GM12873 (cell line): Measurements from ENCODE around the gene PPP1R14C.

ENCODE experiments used
- TF ChIP-seq, protein P1 (sequence below): IDR thresholded peaks from 2 replicates; pipeline ENCODE4 v1.5.1; 2012; ENCODE audit warnings: low read depth, mild to moderate bottlenecking, moderate library complexity, low read length, control low read depth; ENCODE audit not compliant: insufficient read depth; ENCODE audit errors: missing control alignments

The PPP1R14C gene

GRCh38 chr6:150204705-150205472 is 62.0 kb downstream of the PPP1R14C start:
- TF ChIP-seq, protein P1, sequence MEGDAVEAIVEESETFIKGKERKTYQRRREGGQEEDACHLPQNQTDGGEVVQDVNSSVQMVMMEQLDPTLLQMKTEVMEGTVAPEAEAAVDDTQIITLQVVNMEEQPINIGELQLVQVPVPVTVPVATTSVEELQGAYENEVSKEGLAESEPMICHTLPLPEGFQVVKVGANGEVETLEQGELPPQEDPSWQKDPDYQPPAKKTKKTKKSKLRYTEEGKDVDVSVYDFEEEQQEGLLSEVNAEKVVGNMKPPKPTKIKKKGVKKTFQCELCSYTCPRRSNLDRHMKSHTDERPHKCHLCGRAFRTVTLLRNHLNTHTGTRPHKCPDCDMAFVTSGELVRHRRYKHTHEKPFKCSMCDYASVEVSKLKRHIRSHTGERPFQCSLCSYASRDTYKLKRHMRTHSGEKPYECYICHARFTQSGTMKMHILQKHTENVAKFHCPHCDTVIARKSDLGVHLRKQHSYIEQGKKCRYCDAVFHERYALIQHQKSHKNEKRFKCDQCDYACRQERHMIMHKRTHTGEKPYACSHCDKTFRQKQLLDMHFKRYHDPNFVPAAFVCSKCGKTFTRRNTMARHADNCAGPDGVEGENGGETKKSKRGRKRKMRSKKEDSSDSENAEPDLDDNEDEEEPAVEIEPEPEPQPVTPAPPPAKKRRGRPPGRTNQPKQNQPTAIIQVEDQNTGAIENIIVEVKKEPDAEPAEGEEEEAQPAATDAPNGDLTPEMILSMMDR = no peak

GRCh38 chr6:150207931-150208570 is 65.2 kb downstream of the PPP1R14C start:
- TF ChIP-seq, protein P1 = no peak

DNA sequence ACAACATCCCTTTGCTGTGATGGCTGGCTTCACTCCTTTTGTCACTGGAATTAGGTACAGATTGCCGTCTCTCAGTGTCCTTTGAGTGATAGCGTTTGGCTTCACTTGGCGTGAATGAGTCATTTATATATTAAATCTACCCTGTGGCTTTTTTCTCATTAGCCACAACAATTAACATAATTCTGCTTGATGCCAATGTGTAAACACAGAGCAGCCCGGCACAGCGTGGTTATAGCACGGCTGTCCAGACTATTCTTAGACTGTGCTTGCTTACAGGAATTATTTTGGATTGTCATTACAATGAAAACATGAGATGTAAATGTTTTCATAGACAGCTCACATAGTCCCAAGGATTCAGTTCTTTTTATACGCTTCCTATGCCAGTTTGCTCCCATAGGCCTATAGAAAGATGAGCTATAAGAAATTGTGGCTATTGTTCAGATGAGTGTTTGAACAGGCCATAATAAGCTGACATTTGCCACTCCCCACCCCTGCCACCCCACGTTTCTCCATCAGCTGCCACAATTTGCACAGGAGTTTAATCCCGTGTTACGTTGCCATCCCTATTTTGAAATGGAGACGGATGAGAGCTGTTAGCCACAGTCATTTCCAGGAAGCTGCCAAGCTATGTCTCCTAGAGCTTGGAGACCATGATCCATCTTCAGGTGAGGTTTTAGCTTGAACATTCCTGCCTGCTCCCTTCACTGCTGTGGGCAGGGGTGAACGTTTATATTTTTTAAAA is 65.9 kb downstream of the PPP1R14C start:
- TF ChIP-seq, protein P1 = no peak

DNA sequence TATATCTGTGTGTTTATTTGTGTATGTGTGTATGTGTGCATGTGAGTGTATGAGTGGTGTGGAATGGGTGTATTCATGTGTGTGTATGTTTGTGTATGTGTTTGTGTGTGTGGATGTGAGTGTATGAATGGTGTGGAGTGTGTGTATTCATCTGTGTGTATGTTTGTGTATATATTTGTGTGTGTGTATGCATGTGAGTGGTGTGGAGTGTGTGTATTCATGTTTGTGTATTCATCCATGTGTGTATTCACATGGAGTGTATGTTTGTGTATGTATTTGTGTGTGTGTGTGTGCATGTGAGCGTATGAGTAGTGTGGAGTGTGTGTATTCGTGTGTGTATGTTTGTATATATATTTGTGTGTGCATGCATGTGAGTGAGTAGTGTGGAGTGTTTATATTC is 66.6 kb downstream of the PPP1R14C start:
- TF ChIP-seq, protein P1 = no peak

DNA sequence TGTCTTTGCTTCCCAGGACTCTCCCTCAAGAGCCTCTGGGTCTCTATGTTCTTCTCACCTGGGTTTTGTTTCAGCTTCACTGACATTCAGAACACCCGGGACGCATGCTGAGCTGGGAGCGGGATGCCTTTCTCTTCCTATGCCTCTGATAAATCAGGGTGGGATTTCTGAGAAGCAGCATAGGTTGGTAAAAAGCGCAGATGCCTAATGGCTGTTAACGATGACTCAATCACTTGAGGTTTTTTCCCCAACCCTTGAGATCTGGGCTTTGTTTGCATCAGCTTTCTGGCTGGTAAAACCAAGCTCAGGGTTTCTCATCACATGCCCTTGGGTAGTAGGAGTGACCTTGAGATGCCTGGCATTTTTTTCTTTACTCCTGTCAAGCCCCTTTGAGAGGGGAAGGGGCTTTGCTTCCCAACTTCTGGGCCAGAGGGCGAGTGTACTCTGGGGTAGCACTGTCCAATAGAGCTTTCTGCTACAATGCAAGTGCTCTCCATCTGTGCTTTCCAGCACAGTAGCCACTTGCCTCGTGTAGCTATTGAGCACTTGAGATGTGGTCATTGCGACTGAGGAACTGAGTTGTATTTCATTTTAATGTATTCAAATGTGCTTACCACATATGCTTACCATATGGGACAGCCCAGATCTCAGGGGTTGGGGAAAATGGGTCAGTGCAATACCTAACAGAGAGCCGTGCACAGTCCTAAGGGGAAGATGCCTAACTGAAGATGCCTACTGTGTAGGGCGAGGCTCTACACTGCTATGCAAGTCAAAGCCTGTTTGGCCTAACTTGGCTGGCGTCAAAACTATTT is 69.1 kb downstream of the PPP1R14C start:
- TF ChIP-seq, protein P1 = no peak

GRCh38 chr6:150212778-150213177 is 69.9 kb downstream of the PPP1R14C start:
- TF ChIP-seq, protein P1 = no peak
